Stimulated activated CD8-positive, alpha-beta memory T cell treated with anti-CD3 and anti-CD28 coated beads, Interleukin-15, amount 100 ng/mL, for 24 hours (primary cell): Measurements from ENCODE around the gene MMRN1.

ENCODE experiments used
- DNase-seq: peaks from one replicate; pipeline ENCODE4 v3.0.0-alpha.2; 2020; ENCODE audit warnings: low read depth

Gene MMRN1

GRCh38 chr4:89998469-89999011 lies 103.9 kb downstream of the MMRN1 start:
- no peak for DNase-seq

- no peak for DNase-seq
Measured at GRCh38 chr4:90001023-90001422, 106.4 kb downstream of the MMRN1 start.

- no peak for DNase-seq
Measured at GRCh38 chr4:90002441-90003062, 107.9 kb downstream of the MMRN1 start.
